AG09309 (cell line): ENCODE results near the gene GAREM1.

Source experiments
- DNase-seq: peaks from one replicate; pipeline ENCODE4 v3.0.0-alpha.2; 2010; ENCODE audit warnings: low read depth
- H3K4me3 ChIP-seq: 2 replicates; pipeline ENCODE4 v1.5.1; 2011; ENCODE audit warnings: mild to moderate bottlenecking, low read depth, low read length, moderate library complexity; ENCODE audit not compliant: control insufficient read depth
- TF ChIP-seq, protein P1 (sequence below): IDR thresholded peaks from 2 replicates; pipeline ENCODE4 v1.5.1; 2011; ENCODE audit warnings: mild to moderate bottlenecking, low read depth, low read length, inconsistent platforms; ENCODE audit not compliant: insufficient read depth, control insufficient read depth; ENCODE audit errors: missing control alignments

The GAREM1 gene

DNA sequence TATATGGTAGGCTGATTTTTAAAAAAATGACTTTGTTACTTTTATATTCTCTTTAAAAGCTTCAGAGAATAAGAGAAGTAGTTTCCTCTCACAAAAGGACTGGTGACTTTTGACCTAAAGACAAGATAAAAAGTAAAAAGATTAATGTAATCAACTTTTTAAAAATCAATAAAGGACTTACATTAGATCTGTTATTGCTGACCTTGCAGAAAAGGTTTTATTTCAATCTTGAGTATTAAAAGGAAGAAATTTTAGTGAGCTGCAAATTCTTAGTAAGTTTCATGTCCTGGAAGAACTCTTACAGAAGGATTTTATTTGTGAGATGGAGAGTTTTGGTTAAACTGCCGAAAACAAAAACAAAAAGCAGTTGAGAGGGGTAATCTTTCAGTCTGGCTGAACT, 2.2 kb upstream of the GAREM1 start:
- no peak overlapping the region for H3K4me3 ChIP-seq
- TF ChIP-seq, protein P1, sequence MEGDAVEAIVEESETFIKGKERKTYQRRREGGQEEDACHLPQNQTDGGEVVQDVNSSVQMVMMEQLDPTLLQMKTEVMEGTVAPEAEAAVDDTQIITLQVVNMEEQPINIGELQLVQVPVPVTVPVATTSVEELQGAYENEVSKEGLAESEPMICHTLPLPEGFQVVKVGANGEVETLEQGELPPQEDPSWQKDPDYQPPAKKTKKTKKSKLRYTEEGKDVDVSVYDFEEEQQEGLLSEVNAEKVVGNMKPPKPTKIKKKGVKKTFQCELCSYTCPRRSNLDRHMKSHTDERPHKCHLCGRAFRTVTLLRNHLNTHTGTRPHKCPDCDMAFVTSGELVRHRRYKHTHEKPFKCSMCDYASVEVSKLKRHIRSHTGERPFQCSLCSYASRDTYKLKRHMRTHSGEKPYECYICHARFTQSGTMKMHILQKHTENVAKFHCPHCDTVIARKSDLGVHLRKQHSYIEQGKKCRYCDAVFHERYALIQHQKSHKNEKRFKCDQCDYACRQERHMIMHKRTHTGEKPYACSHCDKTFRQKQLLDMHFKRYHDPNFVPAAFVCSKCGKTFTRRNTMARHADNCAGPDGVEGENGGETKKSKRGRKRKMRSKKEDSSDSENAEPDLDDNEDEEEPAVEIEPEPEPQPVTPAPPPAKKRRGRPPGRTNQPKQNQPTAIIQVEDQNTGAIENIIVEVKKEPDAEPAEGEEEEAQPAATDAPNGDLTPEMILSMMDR = no peak
- DNase-seq = no peak

DNA sequence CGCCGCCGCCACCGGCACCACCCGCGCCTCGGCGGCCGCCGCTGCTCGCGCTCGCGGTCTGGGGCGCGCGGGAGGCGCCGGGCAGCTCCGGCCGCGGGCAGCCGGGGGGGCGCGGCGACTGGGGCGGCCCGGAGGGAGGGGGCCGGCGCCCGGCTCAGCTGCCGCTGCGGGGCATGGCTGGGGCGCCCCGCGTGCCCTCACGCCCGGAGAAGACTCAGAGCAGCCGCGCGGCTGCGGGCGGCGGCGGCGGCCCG, 295 bp downstream of the GAREM1 start:
- TF ChIP-seq, protein P1 = no peak
- peak overlapping the region; percentile 55 for H3K4me3 ChIP-seq
- DNase-seq = no peak

DNA sequence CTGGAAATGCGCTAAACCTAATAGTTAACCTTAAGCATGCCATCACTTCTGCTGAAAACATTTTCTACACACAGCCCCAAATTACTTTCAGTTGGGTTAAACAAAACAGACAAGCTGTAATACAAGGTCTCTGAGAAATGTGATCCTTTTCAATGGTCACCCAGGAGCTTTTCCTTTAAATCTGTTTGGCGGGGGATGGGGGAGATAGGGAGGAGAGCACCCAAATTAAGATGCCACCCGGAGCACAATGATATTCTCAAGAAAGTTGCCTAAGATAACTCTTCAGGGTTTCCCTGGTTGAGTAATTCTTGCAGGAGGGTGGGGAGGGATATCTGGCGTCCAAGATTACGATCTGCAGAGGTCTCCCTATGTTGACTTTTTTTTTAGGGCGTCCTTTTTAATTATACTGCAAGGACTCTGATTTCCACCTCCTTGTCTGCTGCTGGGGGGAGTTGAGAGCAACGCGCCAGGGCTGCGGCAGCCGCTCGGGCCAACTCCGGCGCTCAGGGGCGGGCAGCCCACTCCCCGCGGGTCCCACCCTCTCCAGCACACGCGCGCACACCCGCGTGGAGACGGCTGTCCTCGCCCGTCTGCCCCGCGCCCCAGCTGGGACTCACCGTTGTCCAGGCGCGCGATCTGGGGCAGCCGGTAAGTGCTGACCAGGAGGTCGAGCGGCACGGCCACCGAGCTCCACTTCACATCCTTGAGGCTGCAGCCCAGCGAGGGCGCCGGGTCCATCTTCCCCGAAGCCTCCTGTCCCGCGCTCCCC, 807 bp downstream of the GAREM1 start:
- TF ChIP-seq, protein P1 = no peak
- DNase-seq = no peak
- peak overlapping the region; percentile 55 for H3K4me3 ChIP-seq

DNA sequence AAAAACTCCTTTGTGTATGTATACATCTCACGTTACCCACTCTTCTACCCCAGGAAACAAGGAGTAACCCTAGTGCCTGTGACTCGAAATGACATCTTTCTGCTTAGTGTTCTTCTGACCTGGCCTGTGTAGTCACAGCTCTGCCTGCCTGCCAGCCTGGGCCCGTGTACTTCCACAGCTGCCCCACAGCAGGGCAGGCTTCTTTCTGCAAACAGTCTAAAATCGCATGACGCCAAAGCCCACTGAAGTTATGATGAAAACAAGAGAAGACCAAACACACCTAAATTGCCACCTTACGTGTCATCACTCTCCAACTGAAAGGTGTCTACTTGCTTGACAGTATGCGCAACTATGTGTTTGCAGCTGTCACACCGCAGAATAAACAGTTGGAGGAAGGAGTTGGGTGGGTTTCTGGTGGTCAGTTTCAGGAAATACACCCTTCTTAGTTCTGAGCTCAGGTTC, 1.5 kb downstream of the GAREM1 start:
- H3K4me3 ChIP-seq = no peak overlapping the region; the same call in 1 of the 2 replicates
- TF ChIP-seq, protein P1 = no peak
- DNase-seq = no peak

DNA sequence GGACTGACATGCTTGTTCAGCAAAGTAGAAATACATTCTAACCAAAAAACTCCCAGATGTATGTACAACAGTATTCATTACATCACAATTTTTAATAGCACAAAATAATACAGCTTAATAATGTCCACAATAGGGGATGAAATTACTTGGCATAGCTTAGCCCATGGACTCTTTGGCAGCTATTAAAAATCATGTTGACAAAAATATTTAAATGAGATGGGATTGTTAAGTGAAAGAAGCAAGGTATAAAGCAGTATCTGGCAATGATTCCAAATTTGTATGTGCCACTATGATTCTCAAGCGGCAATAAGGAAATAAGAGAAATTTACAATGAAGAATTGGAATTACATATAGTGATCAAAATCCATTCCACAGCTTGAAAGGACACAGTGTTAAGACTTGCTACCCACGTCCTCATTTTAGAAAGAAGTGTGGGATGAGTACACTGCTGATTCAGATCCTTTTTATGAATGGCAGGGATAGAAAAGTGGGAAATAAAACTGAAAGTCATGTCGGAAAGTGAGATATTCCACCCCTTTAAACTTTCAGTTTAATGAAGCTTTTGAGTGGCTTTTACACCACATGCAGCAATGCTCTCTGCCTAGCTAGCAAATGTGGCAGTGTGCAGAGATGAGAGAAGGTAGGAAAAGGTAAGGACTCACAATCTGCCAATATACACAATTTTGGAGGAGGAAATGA, 2.4 kb downstream of the GAREM1 start:
- no peak overlapping the region for H3K4me3 ChIP-seq
- TF ChIP-seq, protein P1 = no peak
- no peak for DNase-seq

DNA sequence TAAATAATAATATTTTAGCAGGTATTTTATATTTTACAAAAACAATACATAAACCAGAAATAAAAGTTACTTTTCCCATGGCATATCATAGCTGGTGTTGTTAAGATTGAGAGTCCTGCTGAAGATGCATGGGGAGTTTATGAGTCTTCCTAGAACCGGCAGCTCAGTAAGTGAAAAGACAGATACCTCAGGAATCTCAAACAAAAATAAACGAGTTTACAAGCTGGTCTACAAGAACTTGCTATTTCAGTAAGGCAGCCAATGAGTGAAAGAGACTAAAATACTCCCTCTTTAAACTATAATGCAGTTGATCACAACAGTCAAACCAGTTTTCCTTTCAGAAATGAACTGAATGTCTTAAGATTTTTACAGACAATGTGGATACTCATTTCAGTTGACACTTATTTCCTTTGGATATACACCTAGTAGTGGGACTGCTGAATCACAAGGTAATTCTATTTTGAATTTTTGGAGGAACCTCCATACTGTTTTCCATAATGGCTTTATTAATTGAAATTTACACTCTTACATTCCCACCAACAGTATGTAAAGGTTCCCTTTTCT, 8.9 kb downstream of the GAREM1 start:
- TF ChIP-seq, protein P1 = no peak
- no peak for DNase-seq
- no peak overlapping the region for H3K4me3 ChIP-seq
